ENCODE results near the gene RANBP9. TPM values are rescaled to one million over a fixed set of nuclear protein-coding genes. Genes with fewer than 3 reads are reported as not detected.

RANBP9 gene
- total RNA-seq = 18.5 and 22.3 TPM in 2 replicates

GRCh38 chr6:13711733-13712598, at the start of gene RANBP9:
RANBP9 (minus strand) TSS chr6:13711835; CDS start chr6:13711505, 330 bp downstream.

GRCh38 chr6:13614926-13615791, 96.5 kb downstream of the RANBP9 start, which contains the start of gene NOL7:
NOL7 (plus strand) TSS chr6:13615335; CDS start chr6:13615359, 24 bp downstream.

GRCh38 chr6:13574571-13575376, 136.9 kb downstream of the RANBP9 start, which contains the start of gene SIRT5:
SIRT5 (plus strand) TSS chr6:13574601; CDS start chr6:13584111, 9,510 bp downstream.

Other genes with a start within 250 kb of the RANBP9 start
- 34.4 and 83.9 TPM in 2 replicates for gene GFOD1, start 224.2 kb downstream of the RANBP9 start, total RNA-seq
- 6.8 and 11.1 TPM in 2 replicates for gene SIRT5, start 137.2 kb downstream of the RANBP9 start, total RNA-seq
- gene NOL7, start 96.5 kb downstream of the RANBP9 start, total RNA-seq = 84.5 and 101 TPM in 2 replicates
- gene MCUR1, start 102.7 kb upstream of the RANBP9 start, total RNA-seq = 6.4 and 6.5 TPM in 2 replicates
- gene RNF182, start 213.1 kb upstream of the RANBP9 start, total RNA-seq = 0.32 and 0.61 TPM in 2 replicates

Data from epithelial cell of umbilical artery (primary cell).